Effector CD8-positive, alpha-beta T cell (primary cell): ENCODE results near the gene FILIP1L.

Experiments used
- DNase-seq: peaks from one replicate; lab custom pipeline; 2025; lab: John Stamatoyannopoulos, UW
- total RNA-seq, 4 experiments: gene quantifications; one replicate each; lab custom pipeline; 2026; lab: John Stamatoyannopoulos, UW

FILIP1L gene
- 0 to 1.4 (median 0) reads per million in 4 experiments for total RNA-seq

- no peak for DNase-seq
Measured at GRCh38 chr3:100114413-100115030, at the start of gene FILIP1L. Gene FILIP1L (minus strand): TSS chr3:100114501.

GRCh38 chr3:100163787-100164186 is 49.5 kb upstream of the FILIP1L start:
- DNase-seq: no peak

GRCh38 chr3:100160521-100160920 is 46.2 kb upstream of the FILIP1L start:
- DNase-seq: no peak

GRCh38 chr3:100159331-100160153 is 45.2 kb upstream of the FILIP1L start:
- DNase-seq: no peak

- no peak for DNase-seq
Measured at GRCh38 chr3:100158918-100159330, 44.6 kb upstream of the FILIP1L start.

GRCh38 chr3:100157685-100158084 is 43.4 kb upstream of the FILIP1L start:
- no peak for DNase-seq

GRCh38 chr3:100155590-100155989 is 41.3 kb upstream of the FILIP1L start:
- DNase-seq: no peak

- DNase-seq: no peak
Measured at GRCh38 chr3:100155128-100155527, 40.8 kb upstream of the FILIP1L start.

- DNase-seq: no peak
Measured at GRCh38 chr3:100154171-100154570, 39.9 kb upstream of the FILIP1L start.

- no peak for DNase-seq
Measured at GRCh38 chr3:100151024-100151707, 36.9 kb upstream of the FILIP1L start.

GRCh38 chr3:100150473-100150872 is 36.2 kb upstream of the FILIP1L start:
- DNase-seq: no peak

- no peak for DNase-seq
Measured at GRCh38 chr3:100149713-100150415, 35.6 kb upstream of the FILIP1L start.

- no peak for DNase-seq
Measured at GRCh38 chr3:100149130-100149529, 34.8 kb upstream of the FILIP1L start.

- DNase-seq: no peak
Measured at GRCh38 chr3:100144255-100144866, 30.1 kb upstream of the FILIP1L start.

- no peak for DNase-seq
Measured at GRCh38 chr3:100141586-100141985, 27.3 kb upstream of the FILIP1L start.

GRCh38 chr3:100140976-100141375 is 26.7 kb upstream of the FILIP1L start:
- DNase-seq: no peak

- no peak for DNase-seq
Measured at GRCh38 chr3:100136921-100137320, 22.6 kb upstream of the FILIP1L start.

- no peak for DNase-seq
Measured at GRCh38 chr3:100131241-100131640, 16.9 kb upstream of the FILIP1L start.

GRCh38 chr3:100129941-100130340 is 15.6 kb upstream of the FILIP1L start:
- DNase-seq: no peak

- no peak for DNase-seq
Measured at GRCh38 chr3:100128565-100128964, 14.3 kb upstream of the FILIP1L start.

- no peak for DNase-seq
Measured at GRCh38 chr3:100127792-100128191, 13.5 kb upstream of the FILIP1L start.
